ENCODE data around the gene MID1. TPM values are rescaled to one million over a fixed set of nuclear protein-coding genes. Genes with fewer than 3 reads are reported as not detected.
"Not testable (repeated sequence)": the region's sequence is repeated elsewhere in the genome, so short reads cannot be mapped to it uniquely, and the experiment has no call there.

MID1 gene
- polyA plus RNA-seq, 3 donors, result 23.2 to 32.6 (median 25.4) TPM

GRCh38 chrX:10589787-10590186 is 30.6 kb downstream of the MID1 start:
- not testable (repeated sequence) for DNase-seq (ENCODE audit: extremely low read depth in 1 of 11, low read depth in 9 of 11, low spot score in 4 of 11)

- no peak for DNase-seq (ENCODE audit: extremely low read depth in 1 of 11, low read depth in 9 of 11, low spot score in 4 of 11)
Measured at GRCh38 chrX:10589098-10589497, 31.3 kb downstream of the MID1 start.

GRCh38 chrX:10584882-10585281 is 35.5 kb downstream of the MID1 start:
- not testable (repeated sequence) for DNase-seq (ENCODE audit: extremely low read depth in 1 of 11, low read depth in 9 of 11, low spot score in 4 of 11)

GRCh38 chrX:10582945-10583344 is 37.4 kb downstream of the MID1 start:
- no peak for DNase-seq (ENCODE audit: extremely low read depth in 1 of 11, low read depth in 9 of 11, low spot score in 4 of 11)

- DNase-seq (ENCODE audit: extremely low read depth in 1 of 11, low read depth in 9 of 11, low spot score in 4 of 11), result no peak
Measured at GRCh38 chrX:10582215-10582733, 38.1 kb downstream of the MID1 start.

- no peak for DNase-seq (ENCODE audit: extremely low read depth in 1 of 11, low read depth in 9 of 11, low spot score in 4 of 11)
Measured at GRCh38 chrX:10579112-10580011, 41.0 kb downstream of the MID1 start.

GRCh38 chrX:10578527-10578926 is 41.9 kb downstream of the MID1 start:
- no peak for DNase-seq (ENCODE audit: extremely low read depth in 1 of 11, low read depth in 9 of 11, low spot score in 4 of 11)

GRCh38 chrX:10577853-10578252 is 42.5 kb downstream of the MID1 start:
- DNase-seq (ENCODE audit: extremely low read depth in 1 of 11, low read depth in 9 of 11, low spot score in 4 of 11), result no peak

- DNase-seq (ENCODE audit: extremely low read depth in 1 of 11, low read depth in 9 of 11, low spot score in 4 of 11), result no peak
Measured at GRCh38 chrX:10576777-10577447, 43.5 kb downstream of the MID1 start.

GRCh38 chrX:10576186-10576585 is 44.2 kb downstream of the MID1 start:
- DNase-seq (ENCODE audit: extremely low read depth in 1 of 11, low read depth in 9 of 11, low spot score in 4 of 11), result no peak

- DNase-seq (ENCODE audit: extremely low read depth in 1 of 11, low read depth in 9 of 11, low spot score in 4 of 11), result no peak
Measured at GRCh38 chrX:10574663-10575062, 45.7 kb downstream of the MID1 start.

GRCh38 chrX:10571260-10571659 is 49.1 kb downstream of the MID1 start:
- DNase-seq (ENCODE audit: extremely low read depth in 1 of 11, low read depth in 9 of 11, low spot score in 4 of 11), result no peak

- no peak for DNase-seq (ENCODE audit: extremely low read depth in 1 of 11, low read depth in 9 of 11, low spot score in 4 of 11)
Measured at GRCh38 chrX:10570601-10571000, 49.8 kb downstream of the MID1 start.

- DNase-seq (ENCODE audit: extremely low read depth in 1 of 11, low read depth in 9 of 11, low spot score in 4 of 11), result no peak
Measured at GRCh38 chrX:10569946-10570345, 50.4 kb downstream of the MID1 start.

- DNase-seq (ENCODE audit: extremely low read depth in 1 of 11, low read depth in 9 of 11, low spot score in 4 of 11), result no peak
Measured at GRCh38 chrX:10568428-10568827, 52.0 kb downstream of the MID1 start.

- no peak for DNase-seq (ENCODE audit: extremely low read depth in 1 of 11, low read depth in 9 of 11, low spot score in 4 of 11)
Measured at GRCh38 chrX:10567136-10567535, 53.2 kb downstream of the MID1 start.

- DNase-seq (ENCODE audit: extremely low read depth in 1 of 11, low read depth in 9 of 11, low spot score in 4 of 11), result no peak
Measured at GRCh38 chrX:10566716-10567097, 53.7 kb downstream of the MID1 start.

- no peak for DNase-seq (ENCODE audit: extremely low read depth in 1 of 11, low read depth in 9 of 11, low spot score in 4 of 11)
Measured at GRCh38 chrX:10564484-10564883, 55.9 kb downstream of the MID1 start.

- no peak for DNase-seq (ENCODE audit: extremely low read depth in 1 of 11, low read depth in 9 of 11, low spot score in 4 of 11)
Measured at GRCh38 chrX:10557166-10557565, 63.2 kb downstream of the MID1 start.

GRCh38 chrX:10556405-10556804 is 64.0 kb downstream of the MID1 start:
- no peak for DNase-seq (ENCODE audit: extremely low read depth in 1 of 11, low read depth in 9 of 11, low spot score in 4 of 11)
